HG02970 (cell line): Measurements from ENCODE around the gene ZNF780B.

ENCODE experiments used
- ATAC-seq: cut with Tn5 transposase; IDR thresholded peaks from one replicate; pipeline ENCODE4 v1.9.1; 2021; ENCODE audit warnings: mild to moderate bottlenecking, moderate library complexity, moderate number of reproducible peaks; ENCODE audit not compliant: unreplicated experiment, low FRiP score

Gene ZNF780B

DNA sequence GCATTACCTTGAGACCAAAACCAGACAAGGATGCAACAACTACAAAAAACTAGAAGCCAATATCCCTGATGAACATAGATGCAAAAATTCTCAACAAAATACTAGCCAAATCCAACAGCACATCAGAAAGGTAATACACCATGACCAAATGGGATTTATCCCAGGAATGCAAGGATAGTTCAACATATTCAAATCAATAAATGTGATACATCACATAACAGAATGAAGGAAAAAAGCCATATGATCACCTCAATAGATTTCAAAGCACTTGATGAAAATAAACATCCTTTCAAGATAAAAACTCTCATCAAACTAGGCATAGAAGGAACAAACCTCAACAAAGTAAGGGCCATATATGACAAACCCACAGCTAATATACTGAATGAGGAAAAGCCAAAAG, 69.4 kb downstream of the ZNF780B start:
- ATAC-seq: no peak

DNA sequence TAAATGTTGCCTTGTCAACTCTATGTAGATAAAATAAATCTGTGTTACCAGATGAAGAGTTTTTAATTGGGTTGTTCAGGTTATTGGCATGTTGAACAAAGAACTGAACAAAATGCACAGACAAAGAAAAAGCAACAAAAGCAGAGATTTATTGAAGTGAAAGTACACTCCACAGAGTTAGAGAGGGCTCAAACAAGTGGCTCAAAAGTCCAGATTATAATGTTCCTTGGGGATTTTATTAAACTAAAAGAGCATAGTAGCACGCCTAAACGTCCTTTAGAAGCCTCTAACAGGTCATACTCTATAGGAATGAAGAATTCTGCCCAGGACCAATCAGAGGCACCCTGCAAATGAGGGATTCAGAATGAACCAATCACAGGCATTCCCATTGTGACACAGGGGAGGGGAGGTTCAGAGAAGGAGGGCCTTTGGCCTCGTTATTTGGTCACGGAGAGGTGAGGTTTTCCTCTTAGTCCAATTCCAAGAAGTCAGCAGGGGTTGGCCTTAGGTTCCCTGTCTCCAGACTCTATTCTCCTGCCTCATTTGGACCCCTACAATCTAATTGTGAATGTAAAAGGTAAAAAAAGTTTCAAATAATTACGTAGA, 72.2 kb downstream of the ZNF780B start:
- no peak for ATAC-seq

DNA sequence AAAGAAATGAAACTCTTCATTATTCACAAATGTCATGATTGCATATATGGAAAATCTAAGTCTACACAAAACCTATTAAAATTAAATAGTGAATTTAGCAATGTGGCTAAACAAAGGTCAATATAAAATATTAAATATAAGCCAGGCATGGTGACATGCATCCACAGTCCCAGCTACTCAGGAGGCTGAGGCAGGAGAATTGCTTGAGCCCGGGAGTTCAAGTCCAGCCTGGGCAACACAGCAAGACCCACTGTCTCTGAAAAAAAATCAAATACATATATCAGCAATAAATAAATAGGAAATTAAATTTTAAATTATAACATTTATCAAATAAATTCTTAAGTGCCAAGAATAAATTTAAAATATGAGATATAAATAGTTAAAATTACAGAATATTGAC, 73.1 kb downstream of the ZNF780B start:
- no peak for ATAC-seq
